ENCODE results near the gene HPDL.
A peak's percentile ranks its signal among the peaks of the same experiment; 100 is the strongest.

The HPDL gene

GRCh38 chr1:45297666-45298356 is 28.9 kb upstream of the HPDL start:
- no peak for DNase-seq
- no peak for TF ChIP-seq CTCF (IDR thresholded peaks at IDR 0.05; ENCODE audit: low read depth, low read length, missing control alignments)
- in situ Hi-C loops (cut with HindIII; ENCODE audit: low pct_ligation_motif_present, low sequenced_read_pairs) = no loop called here

GRCh38 chr1:45299296-45299695 is 27.4 kb upstream of the HPDL start:
- Histone ChIP-seq H3K27ac (no peak overlapping the region), H3K36me3 (replicated peaks) (no peaks in the 10 kb centered on the region), H3K27me3 (replicated peaks) (no peaks in the 10 kb centered on the region), H3K4me3 (ENCODE audit: low read depth, low read length) (no peak overlapping the region)
- in situ Hi-C loops (cut with HindIII; ENCODE audit: low pct_ligation_motif_present, low sequenced_read_pairs) = no loop called here
- TF ChIP-seq CTCF (IDR thresholded peaks at IDR 0.05; ENCODE audit: low read depth, low read length, missing control alignments) = no peak
- no peak for DNase-seq

More at GRCh38 chr1:45297666-45298356, 28.9 kb upstream of the HPDL start:
- no peaks in the 10 kb centered on the region for H3K27me3 ChIP-seq (replicated peaks)
- H3K4me3 ChIP-seq (ENCODE audit: low read depth, low read length) = no peak overlapping the region
- no peaks in the 10 kb centered on the region for H3K36me3 ChIP-seq (replicated peaks)
- H3K27ac ChIP-seq = no peak overlapping the region

GRCh38 chr1:45299981-45300668 is 26.6 kb upstream of the HPDL start:
- Histone ChIP-seq H3K27me3 (replicated peaks) (no peaks in the 10 kb centered on the region), H3K27ac (no peak overlapping the region), H3K36me3 (replicated peaks) (no peaks in the 10 kb centered on the region), H3K4me3 (ENCODE audit: low read depth, low read length) (no peak overlapping the region)
- peak; percentile 71 for DNase-seq
- TF ChIP-seq CTCF (IDR thresholded peaks at IDR 0.05; ENCODE audit: low read depth, low read length, missing control alignments) = peak; percentile 81
- in situ Hi-C loops (cut with HindIII; ENCODE audit: low pct_ligation_motif_present, low sequenced_read_pairs) = loop anchor here (25.0 kb wide), 1 partner anchor 288 kb away; the partner anchor contains the start of genes HECTD3 and UROD

- H3K27me3 ChIP-seq (replicated peaks) = no peaks in the 10 kb centered on the region
- H3K4me3 ChIP-seq (ENCODE audit: low read depth, low read length) = no peak overlapping the region
- no peaks in the 10 kb centered on the region for H3K36me3 ChIP-seq (replicated peaks)
- no peak for DNase-seq
- no peak for TF ChIP-seq CTCF (IDR thresholded peaks at IDR 0.05; ENCODE audit: low read depth, low read length, missing control alignments)
- no peak overlapping the region for H3K27ac ChIP-seq
- in situ Hi-C loops (cut with HindIII; ENCODE audit: low pct_ligation_motif_present, low sequenced_read_pairs) = loop anchor here (25.0 kb wide), 1 partner anchor 288 kb away; the partner anchor contains the start of genes HECTD3 and UROD
Measured at GRCh38 chr1:45300669-45300997, 26.1 kb upstream of the HPDL start.

GRCh38 chr1:45302505-45303150 is 24.1 kb upstream of the HPDL start:
- no peak for TF ChIP-seq CTCF (IDR thresholded peaks at IDR 0.05; ENCODE audit: low read depth, low read length, missing control alignments)
- H3K27me3 ChIP-seq (replicated peaks) = no peaks in the 10 kb centered on the region
- no peak for DNase-seq
- H3K36me3 ChIP-seq (replicated peaks) = no peaks in the 10 kb centered on the region
- H3K27ac ChIP-seq = peak overlapping the region; percentile 67
- peak overlapping the region; percentile 56 for H3K4me3 ChIP-seq (ENCODE audit: low read depth, low read length)
- in situ Hi-C loops (cut with HindIII; ENCODE audit: low pct_ligation_motif_present, low sequenced_read_pairs) = loop anchor here (25.0 kb wide), 1 partner anchor 290 kb away; the partner anchor contains the start of genes HECTD3 and UROD

All from brain microvascular endothelial cell (primary cell).